ENCODE measurements around the gene GPRC5B. TPM values are rescaled to one million over a fixed set of nuclear protein-coding genes. Genes with fewer than 3 reads are reported as not detected.

The GPRC5B gene
- polyA plus RNA-seq, 3 donors: 98.3 to 108 (median 105) TPM

Other genes with a start within 250 kb of the GPRC5B start
- 10 to 100 TPM; 45.0 to 49.1 (median 48.7) TPM for gene KNOP1, start 166.6 kb downstream of the GPRC5B start, polyA plus RNA-seq (ENCODE audit: insufficient read length in 3 of 3)
- 10 to 100 TPM; 44.9 to 47.7 (median 46.3) TPM for gene IQCK, start 166.6 kb downstream of the GPRC5B start, polyA plus RNA-seq (ENCODE audit: insufficient read length in 3 of 3)
- not detected for gene GPR139, start 189.0 kb upstream of the GPRC5B start, polyA plus RNA-seq (ENCODE audit: insufficient read length in 3 of 3)